HCT116 (cell line): ENCODE results near the gene LHFPL6. TPM values are rescaled to one million over a fixed set of nuclear protein-coding genes. Genes with fewer than 3 reads are reported as not detected.

Experiments used
- ATAC-seq: fragments of 200-7000 bp; cut with Tn5 transposase; 2 replicates; pipeline ENCODE4 v1.9.1; 2020; ENCODE audit warnings: mild to moderate bottlenecking, moderate library complexity
- BruUV-seq: library from RNA; stranded (reverse); fragments of 400-500 nt; replicated peaks from 2 replicates; lab custom pipeline; 2021; lab: Mats Ljungman, UMichigan
- CTCF ChIA-PET: fragments of 300-600 bp; sonication (Branson Sonifier 250); formaldehyde crosslinking; loops from one replicate; lab custom pipeline; 2021; ENCODE audit warnings: antibody characterized with exemption; lab: Charles Lee
- POLR2A ChIA-PET: fragments of 300-600, 350-600 bp; sonication (Branson Sonifier 250); formaldehyde crosslinking; loops from one replicate; lab custom pipeline; 2021; ENCODE audit warnings: antibody characterized with exemption; lab: Charles Lee
- RAD21 ChIA-PET, 2 experiments: fragments of 300-600 bp; sonication (Branson Sonifier 250); formaldehyde crosslinking; loops; one replicate each; lab custom pipeline; 2023; ENCODE audit warnings: low total read pairs in 2 of 2; ENCODE audit not compliant: uncharacterized antibody in 2 of 2, unreplicated experiment in 2 of 2, low non-redundant PET in 1 of 2; lab: Charles Lee
- DNase-seq: peaks from one replicate; pipeline ENCODE4 v3.0.0-alpha.2; 2010; ENCODE audit warnings: low read depth, low spot score
- H2AFZ ChIP-seq: fragments of 200-600 bp; shearing (Covaris generic), sonication (generic); 2 replicates; pipeline ENCODE4 v1.6.1; 2017; ENCODE audit warnings: low read depth, mixed run types, mixed read lengths, antibody characterized with exemption, low read length; ENCODE audit not compliant: poor library complexity, severe bottlenecking
- H3K27ac ChIP-seq: 2 replicates; pipeline ENCODE4 v1.5.1; 2012; ENCODE audit warnings: low read depth, low read length
- H3K27me3 ChIP-seq: fragments of 200-600 bp; sonication (generic); 2 replicates; pipeline ENCODE4 v1.6.1; 2016; ENCODE audit warnings: mixed run types, low read length, mixed read lengths; ENCODE audit not compliant: insufficient read depth
- H3K36me3 ChIP-seq, 2 experiments: fragments of 200-500 bp in 1 of 2; fragments of 200-600 bp in 1 of 2; sonication (Bioruptor generic) in 1 of 2; sonication (generic) in 1 of 2; 2 replicates each; pipeline versions ENCODE4 v1.5.1 to v1.6.1; 2014 to 2016; ENCODE audit warnings: low read length in 2 of 2, inconsistent platforms in 1 of 2, mixed read lengths in 1 of 2, mixed run types in 1 of 2; ENCODE audit not compliant: insufficient read depth in 2 of 2, control insufficient read depth in 1 of 2
- H3K4me1 ChIP-seq, 2 experiments: fragments of 200-600 bp in 1 of 2; sonication (generic) in 1 of 2; 2 replicates each; pipeline versions ENCODE4 v1.5.1 to v1.6.1; 2012 to 2017; ENCODE audit warnings: low read length in 2 of 2, inconsistent platforms in 1 of 2, mild to moderate bottlenecking in 1 of 2, mixed read lengths in 1 of 2, mixed run types in 1 of 2, moderate library complexity in 1 of 2; ENCODE audit not compliant: insufficient read depth in 2 of 2, control insufficient read depth in 1 of 2
- H3K4me2 ChIP-seq: fragments of 200-600 bp; sonication (generic); 2 replicates; pipeline ENCODE4 v1.6.1; 2017; ENCODE audit warnings: mixed run types, low read length, mixed read lengths
- H3K4me3 ChIP-seq, 2 experiments: fragments of 200-600 bp in 1 of 2; sonication (generic) in 1 of 2; replicated peaks in 1 of 2; 2 replicates each; pipeline ENCODE4 v1.5.1; 2011 to 2016; ENCODE audit warnings: low read length in 2 of 2, control low read depth in 1 of 2, low read depth in 1 of 2, mild to moderate bottlenecking in 1 of 2, mixed read lengths in 1 of 2, mixed run types in 1 of 2
- H3K79me2 ChIP-seq: fragments of 200-600 bp; sonication (generic); 2 replicates; pipeline ENCODE4 v1.6.1; 2017; ENCODE audit warnings: mild to moderate bottlenecking, mixed run types, low read length, moderate library complexity, mixed read lengths; ENCODE audit not compliant: insufficient read depth
- H3K9ac ChIP-seq: fragments of 200-600 bp; sonication (generic); 2 replicates; pipeline ENCODE4 v1.6.1; 2016; ENCODE audit warnings: low read length, mixed read lengths
- H3K9me2 ChIP-seq: fragments of 200-600 bp; sonication (generic), shearing (Covaris generic); 2 replicates; pipeline ENCODE4 v1.6.1; 2017; ENCODE audit warnings: mixed run types, mild to moderate bottlenecking, moderate library complexity; ENCODE audit not compliant: insufficient read depth
- H3K9me3 ChIP-seq, 2 experiments: fragments of 200-500 bp in 1 of 2; fragments of 200-600 bp in 1 of 2; sonication (Bioruptor generic) in 1 of 2; sonication (generic) in 1 of 2; 2 replicates each; pipeline ENCODE4 v1.6.1; 2014 to 2017; ENCODE audit warnings: low read length in 2 of 2, mixed read lengths in 2 of 2, inconsistent platforms in 1 of 2, low read depth in 1 of 2, mild to moderate bottlenecking in 1 of 2, mixed run types in 1 of 2, moderate library complexity in 1 of 2; ENCODE audit not compliant: control insufficient read depth in 1 of 2, insufficient read depth in 1 of 2
- H4K20me1 ChIP-seq: fragments of 200-600 bp; sonication (generic), shearing (Covaris generic); 2 replicates; pipeline ENCODE4 v1.6.1; 2017; ENCODE audit warnings: mixed run types, mild to moderate bottlenecking, moderate library complexity; ENCODE audit not compliant: insufficient read depth
- EZH2phosphoT487 ChIP-seq: fragments of 200-600 bp; IDR thresholded peaks from 2 replicates; pipeline ENCODE4 v1.6.1; 2018; ENCODE audit warnings: antibody characterized with exemption, borderline replicate concordance
- POLR2A ChIP-seq: IDR thresholded peaks from 2 replicates; pipeline ENCODE4 v1.7.0; 2011; ENCODE audit warnings: borderline replicate concordance; ENCODE audit not compliant: insufficient read depth, insufficient read length; ENCODE audit errors: extremely low read depth
- ZNF274 ChIP-seq: fragments of 200-500 bp; sonication (Bioruptor generic); IDR thresholded peaks from 2 replicates; pipeline ENCODE4 v1.6.1; 2014; ENCODE audit warnings: mild to moderate bottlenecking, low read depth, low read length, inconsistent platforms
- intact Hi-C: fragments of 100-400 bp; cut with micrococcal nuclease; formaldehyde crosslinking; loops from 2 replicates; pipeline ENCODE4 v1.10.0; 2022
- total RNA-seq: library from RNA; stranded (reverse); gene quantifications from one replicate; pipeline ENCODE4 v1.2.1, GENCODE V29; 2021; ENCODE audit not compliant: unreplicated experiment
- TF ChIP-seq, protein P1 (sequence below): IDR thresholded peaks from 2 replicates; pipeline ENCODE4 v1.6.1; 2012
- TF ChIP-seq, protein P2 (sequence below), 3 experiments: fragments of 200-600 bp in 1 of 3; sonication (generic) in 1 of 3; IDR thresholded peaks in 2 of 3; conservative IDR thresholded peaks in 1 of 3; 2 replicates each; pipeline ENCODE4 v1.5.1; 2012 to 2017; ENCODE audit warnings: low read depth in 2 of 3, low read length in 2 of 3, antibody characterized with exemption in 1 of 3, borderline replicate concordance in 1 of 3, control low read depth in 1 of 3, mild to moderate bottlenecking in 1 of 3, mixed read lengths in 1 of 3, mixed run types in 1 of 3, moderate library complexity in 1 of 3; ENCODE audit not compliant: insufficient read depth in 1 of 3

The LHFPL6 gene
- total RNA-seq, 1 experiment from 2014 or later: 0.22 TPM

DNA sequence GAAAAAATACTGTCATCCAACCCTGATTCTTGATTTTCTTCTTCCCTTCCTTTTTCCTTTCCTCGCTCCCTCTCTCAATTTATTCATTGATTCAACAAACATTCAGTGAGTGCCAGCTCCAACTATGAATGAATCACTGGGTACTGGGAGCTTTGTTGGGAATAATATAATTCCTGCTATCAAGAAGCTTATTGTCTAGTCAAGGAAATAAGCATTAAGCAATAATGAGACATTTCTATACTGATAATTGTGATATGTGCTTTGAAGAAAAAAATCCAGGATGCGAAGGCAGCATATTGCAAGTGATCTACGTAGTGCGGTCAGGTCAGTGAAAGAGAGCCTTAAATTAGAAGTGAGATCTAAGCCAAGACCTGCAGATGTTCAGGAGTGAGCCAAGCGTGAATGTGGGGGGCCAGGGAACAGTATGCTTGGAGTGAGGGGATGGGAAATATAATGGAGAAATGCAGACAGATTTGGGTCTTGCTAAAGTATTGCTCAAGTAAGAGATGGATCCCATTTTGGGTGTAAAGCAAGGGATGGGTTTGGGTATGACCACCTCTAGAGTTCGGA, 253.5 kb downstream of the LHFPL6 start:
- Histone ChIP-seq H2AFZ (no peak overlapping the region), H4K20me1 (no peaks in the 10 kb centered on the region), H3K36me3 (no peaks in the 10 kb centered on the region), H3K9me3 (no peaks in the 10 kb centered on the region), H3K4me3 (no peak overlapping the region)
- no peak for ATAC-seq
- TF ChIP-seq, protein P1, sequence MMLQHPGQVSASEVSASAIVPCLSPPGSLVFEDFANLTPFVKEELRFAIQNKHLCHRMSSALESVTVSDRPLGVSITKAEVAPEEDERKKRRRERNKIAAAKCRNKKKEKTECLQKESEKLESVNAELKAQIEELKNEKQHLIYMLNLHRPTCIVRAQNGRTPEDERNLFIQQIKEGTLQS: no peak
- no peak for TF ChIP-seq EZH2phosphoT487
- TF ChIP-seq, all 23 proteins: peak for 0
- Histone ChIP-seq H3K4me1 (no peaks in the 10 kb centered on the region), H3K79me2 (no peaks in the 10 kb centered on the region), H3K27me3 (peaks cover 20% of the 10 kb centered on the region), H3K9ac (no peak overlapping the region), H3K4me2 (no peak overlapping the region), H3K9me2 (no peaks in the 10 kb centered on the region), H3K27ac (no peak overlapping the region)
- ChIA-PET CTCF (no interaction called here), RAD21 (no interaction called here), POLR2A (no interaction called here)
- no peak for DNase-seq
- intact Hi-C loops: no loop called here
- no TSS peak for BruUV-seq

DNA sequence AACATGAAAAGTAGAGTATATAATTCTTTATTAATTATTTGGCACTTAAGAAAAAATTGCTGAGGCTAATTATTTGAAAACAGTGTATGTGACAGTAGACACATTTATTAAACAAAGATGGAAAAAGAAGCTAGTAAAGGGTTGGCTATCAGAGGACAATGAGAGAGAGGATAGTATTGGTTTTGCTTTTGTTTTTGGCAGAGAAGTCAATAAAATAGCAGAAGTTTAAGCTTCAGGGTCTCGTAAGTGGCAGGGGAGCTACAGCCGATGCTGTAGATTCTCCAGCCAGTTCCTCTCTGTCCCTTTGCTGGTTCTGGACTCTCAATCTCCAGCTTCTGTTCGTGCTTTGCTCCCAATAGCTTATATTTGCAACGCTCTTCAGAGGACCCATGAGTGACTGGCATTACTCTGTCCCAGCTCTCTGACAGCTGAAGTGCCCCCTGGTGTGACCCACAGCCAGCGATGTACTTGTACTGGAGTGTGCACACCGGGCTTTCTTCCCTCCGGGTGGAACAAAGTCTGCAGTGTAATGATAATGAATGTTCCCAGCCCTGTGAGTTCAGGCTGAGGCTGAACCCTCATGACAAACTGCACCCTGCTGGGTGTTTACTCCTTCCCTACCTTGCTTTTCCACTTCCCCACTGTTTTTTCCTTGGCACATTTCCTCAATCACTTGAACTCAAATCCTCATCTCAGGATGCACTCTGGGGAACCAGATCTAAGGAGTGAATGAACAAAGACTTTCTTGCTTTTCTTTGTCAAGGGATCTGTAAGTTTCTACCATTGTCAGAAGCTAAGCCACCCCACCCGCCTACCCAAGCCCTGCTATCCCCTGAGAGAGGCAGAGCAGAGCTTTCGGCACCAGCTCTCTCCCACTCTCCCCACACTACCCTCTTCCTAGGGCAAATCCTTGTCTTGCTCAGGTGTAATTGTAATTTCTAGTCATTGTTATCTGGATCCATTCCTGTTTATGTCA, 254.8 kb downstream of the LHFPL6 start:
- no peaks in the 10 kb centered on the region for H3K36me3 ChIP-seq
- no peak overlapping the region for H3K4me3 ChIP-seq
- CTCF ChIA-PET: no interaction called here
- no peaks in the 10 kb centered on the region for H3K4me1 ChIP-seq
- no peak overlapping the region for H3K9ac ChIP-seq
- no TSS peak for BruUV-seq
- H3K27ac ChIP-seq: no peak overlapping the region
- POLR2A ChIA-PET: no interaction called here
- TF ChIP-seq, protein P2, sequence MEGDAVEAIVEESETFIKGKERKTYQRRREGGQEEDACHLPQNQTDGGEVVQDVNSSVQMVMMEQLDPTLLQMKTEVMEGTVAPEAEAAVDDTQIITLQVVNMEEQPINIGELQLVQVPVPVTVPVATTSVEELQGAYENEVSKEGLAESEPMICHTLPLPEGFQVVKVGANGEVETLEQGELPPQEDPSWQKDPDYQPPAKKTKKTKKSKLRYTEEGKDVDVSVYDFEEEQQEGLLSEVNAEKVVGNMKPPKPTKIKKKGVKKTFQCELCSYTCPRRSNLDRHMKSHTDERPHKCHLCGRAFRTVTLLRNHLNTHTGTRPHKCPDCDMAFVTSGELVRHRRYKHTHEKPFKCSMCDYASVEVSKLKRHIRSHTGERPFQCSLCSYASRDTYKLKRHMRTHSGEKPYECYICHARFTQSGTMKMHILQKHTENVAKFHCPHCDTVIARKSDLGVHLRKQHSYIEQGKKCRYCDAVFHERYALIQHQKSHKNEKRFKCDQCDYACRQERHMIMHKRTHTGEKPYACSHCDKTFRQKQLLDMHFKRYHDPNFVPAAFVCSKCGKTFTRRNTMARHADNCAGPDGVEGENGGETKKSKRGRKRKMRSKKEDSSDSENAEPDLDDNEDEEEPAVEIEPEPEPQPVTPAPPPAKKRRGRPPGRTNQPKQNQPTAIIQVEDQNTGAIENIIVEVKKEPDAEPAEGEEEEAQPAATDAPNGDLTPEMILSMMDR (IDR thresholded peaks at IDR 0.05 in 2 of 3, conservative IDR thresholded peaks at IDR 0.05 in 1 of 3; ENCODE audit: borderline replicate concordance in 1 of 3, insufficient read depth in 1 of 3, low read depth in 2 of 3, low read length in 2 of 3): no peak
- TF ChIP-seq ZNF274 (no peak), POLR2A (no peak)
- intact Hi-C loops: no loop called here
- H4K20me1 ChIP-seq: no peaks in the 10 kb centered on the region
- no peaks in the 10 kb centered on the region for H3K79me2 ChIP-seq
- no peaks in the 10 kb centered on the region for H3K9me2 ChIP-seq
- no peak overlapping the region for H3K4me2 ChIP-seq
- DNase-seq (no peak), ATAC-seq (no peak)
- no peaks in the 10 kb centered on the region for H3K9me3 ChIP-seq
- H3K27me3 ChIP-seq: peaks cover 15% of the 10 kb centered on the region
- RAD21 ChIA-PET: no interaction called here
- no peak overlapping the region for H2AFZ ChIP-seq
